Smooth muscle cell of trachea (primary cell): Measurements from ENCODE around the gene DIRAS1. TPM values are rescaled to one million over a fixed set of nuclear protein-coding genes. Genes with fewer than 3 reads are reported as not detected.

Experiments
- total RNA-seq: library from RNA; depleted of rRNA; stranded (reverse); fragments of >200 nt; gene quantifications from 2 replicates; pipeline ENCODE4 v1.2.1, GENCODE V29; 2014

Gene DIRAS1, protein sequence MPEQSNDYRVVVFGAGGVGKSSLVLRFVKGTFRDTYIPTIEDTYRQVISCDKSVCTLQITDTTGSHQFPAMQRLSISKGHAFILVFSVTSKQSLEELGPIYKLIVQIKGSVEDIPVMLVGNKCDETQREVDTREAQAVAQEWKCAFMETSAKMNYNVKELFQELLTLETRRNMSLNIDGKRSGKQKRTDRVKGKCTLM
- 6.4 and 12.4 TPM in 2 replicates for total RNA-seq

DNA sequence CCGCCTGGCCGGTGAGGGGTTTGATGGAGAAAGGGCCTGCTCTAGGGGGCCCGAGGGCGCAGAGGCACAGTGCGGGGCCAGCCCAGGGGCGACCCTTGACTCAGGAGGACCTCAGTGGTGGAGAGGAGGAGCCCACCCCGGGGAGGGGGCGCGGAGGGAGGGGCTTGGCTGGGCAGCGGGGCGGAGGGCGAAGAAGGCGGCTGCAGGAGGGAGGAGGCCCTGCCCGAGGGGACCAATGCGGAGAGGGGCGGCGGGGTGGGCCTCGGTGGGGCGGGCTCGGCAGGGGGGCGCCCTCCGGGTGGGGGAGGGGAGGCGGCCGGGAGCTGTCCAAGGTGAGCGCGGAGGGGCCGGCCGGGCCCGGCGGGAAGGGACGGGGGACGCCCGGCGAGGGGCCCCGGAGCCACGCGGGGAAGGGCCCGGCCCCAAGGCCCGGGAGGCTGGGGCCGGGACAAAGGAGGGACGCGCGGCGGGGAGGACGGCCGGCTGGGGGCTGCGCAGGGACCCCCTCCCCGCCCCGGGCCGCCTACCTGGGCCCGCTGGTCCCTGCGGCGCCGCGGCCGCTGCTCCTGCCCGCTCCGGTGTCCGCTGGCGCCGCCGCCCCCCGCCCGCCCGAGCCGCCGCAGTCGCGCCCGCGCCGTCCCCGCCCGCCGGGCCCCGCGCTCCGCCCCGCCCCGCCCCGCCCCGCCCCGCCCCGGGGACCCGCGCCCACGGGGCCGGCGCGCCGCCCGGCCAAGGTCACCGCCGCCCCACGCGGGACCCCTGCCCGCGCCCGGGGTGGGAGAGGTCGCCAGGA is at the start of gene DIRAS1:
DIRAS1 (minus strand) TSS at position 596 of the 793 bp plus-strand sequence. CDS start 3,566 bp downstream, outside the sequence.

DNA sequence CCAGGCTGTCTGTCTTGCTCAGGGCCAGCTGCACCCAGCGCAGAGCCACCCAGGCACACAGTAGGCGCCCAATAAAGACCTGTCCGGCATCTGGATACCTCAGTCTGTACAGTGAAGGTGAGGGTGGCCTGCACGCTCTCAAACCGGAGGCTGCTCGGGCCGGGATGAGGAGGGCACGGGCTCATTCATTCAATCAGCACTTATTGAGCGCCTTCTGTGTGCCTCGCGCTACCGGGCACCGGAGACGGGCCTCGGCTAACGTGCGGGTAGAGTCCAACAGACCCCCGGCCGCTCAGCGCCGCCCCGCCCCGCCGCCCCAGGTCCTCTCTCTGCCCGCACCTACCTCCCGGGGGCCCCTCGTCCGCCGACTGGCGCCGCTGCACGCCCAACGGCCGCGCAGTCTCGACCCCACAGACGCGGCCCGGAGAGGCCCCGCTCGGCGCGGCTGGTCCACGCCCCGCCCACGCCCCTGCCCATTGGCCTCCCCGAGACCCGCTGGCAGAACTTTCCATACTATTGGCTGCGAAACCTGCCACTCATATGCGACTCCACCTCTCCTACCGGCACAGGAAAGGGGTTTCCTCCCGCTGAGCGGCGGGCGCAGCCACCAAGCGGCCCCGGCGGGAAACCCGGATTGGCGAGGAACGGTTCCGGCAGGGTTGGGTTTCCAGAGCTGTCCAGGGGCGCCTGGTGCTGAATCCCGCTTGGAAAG is 18.6 kb upstream of the DIRAS1 start, which contains the start of gene SLC39A3:
SLC39A3 (minus strand) TSS at position 416 of the 712 bp plus-strand sequence. CDS start 2,760 bp downstream, outside the sequence.

DNA sequence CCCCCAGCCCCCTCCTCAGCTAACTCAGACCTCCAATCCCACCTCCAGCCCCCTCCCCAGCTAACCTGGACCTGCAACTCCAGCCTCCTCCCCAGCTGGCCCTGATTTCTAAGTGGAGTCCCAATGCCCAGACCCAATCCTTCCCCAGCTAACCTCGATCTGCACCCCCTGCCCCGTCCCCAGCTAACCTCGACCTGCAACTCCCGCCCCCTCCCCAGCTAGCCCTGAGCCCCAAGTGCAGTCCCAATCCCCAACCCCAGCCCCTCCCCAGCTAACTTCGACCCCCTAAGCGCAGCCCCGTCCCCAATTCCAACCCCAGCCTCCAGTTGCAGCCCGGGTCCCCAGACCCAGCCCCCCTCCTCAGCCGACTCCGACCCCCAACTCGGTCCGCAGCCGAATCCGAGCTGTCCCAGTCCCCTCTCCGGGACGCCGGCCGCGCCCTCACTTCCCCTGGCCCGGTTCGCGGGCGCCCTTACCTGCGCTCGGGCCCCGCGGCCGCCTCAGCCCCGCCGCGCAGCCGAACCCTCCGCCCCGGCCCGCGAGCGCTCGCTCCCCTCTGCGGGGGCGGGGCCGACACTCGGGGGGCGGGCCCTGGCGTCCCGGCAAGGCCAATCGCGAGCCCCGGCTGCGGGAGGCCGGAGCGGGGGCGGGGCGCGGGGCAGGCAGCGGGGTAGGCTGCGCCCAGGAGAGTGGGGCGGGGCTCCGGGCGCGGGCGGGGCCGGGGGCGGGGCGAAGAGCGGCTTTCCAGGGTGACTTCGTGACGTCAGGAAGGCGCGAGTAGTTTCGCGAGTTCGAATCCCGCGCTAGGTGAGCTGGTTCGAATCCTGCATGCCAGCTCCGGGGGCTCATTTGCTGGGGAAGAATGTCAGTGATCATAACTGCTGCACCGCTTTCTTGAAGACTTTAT is 18.7 kb downstream of the DIRAS1 start, which contains the start of gene GNG7:
GNG7 (minus strand) TSS at position 525 of the 907 bp plus-strand sequence. CDS start 182,006 bp downstream, outside the sequence.

Other genes starting within 250 kb of the DIRAS1 start
- 10.3 and 26.0 TPM in 2 replicates for gene GADD45B, start 245.2 kb downstream of the DIRAS1 start, total RNA-seq
- gene GNG7, start 18.7 kb downstream of the DIRAS1 start, total RNA-seq = 0.15 and 0.99 TPM in 2 replicates
- gene SLC39A3, start 18.6 kb upstream of the DIRAS1 start, total RNA-seq = 30.7 and 37.5 TPM in 2 replicates
- 37.7 and 52.3 TPM in 2 replicates for gene SGTA, start 61.9 kb upstream of the DIRAS1 start, total RNA-seq
- gene THOP1, start 64.1 kb upstream of the DIRAS1 start, total RNA-seq = 63.5 and 99.0 TPM in 2 replicates
- gene ZNF554, start 98.5 kb upstream of the DIRAS1 start, total RNA-seq = 5.8 and 6.1 TPM in 2 replicates
- gene ZNF555, start 120.1 kb upstream of the DIRAS1 start, total RNA-seq = 6.0 and 8.7 TPM in 2 replicates
- not detected in 2 replicates for gene ZNF556, start 146.0 kb upstream of the DIRAS1 start, total RNA-seq
- 4.1 and 4.4 TPM in 2 replicates for gene ZNF57, start 179.6 kb upstream of the DIRAS1 start, total RNA-seq
- gene ZNF77, start 223.6 kb upstream of the DIRAS1 start, total RNA-seq = 4.0 and 6.5 TPM in 2 replicates